ENCODE results near the gene HAUS3.

The HAUS3 gene

DNA sequence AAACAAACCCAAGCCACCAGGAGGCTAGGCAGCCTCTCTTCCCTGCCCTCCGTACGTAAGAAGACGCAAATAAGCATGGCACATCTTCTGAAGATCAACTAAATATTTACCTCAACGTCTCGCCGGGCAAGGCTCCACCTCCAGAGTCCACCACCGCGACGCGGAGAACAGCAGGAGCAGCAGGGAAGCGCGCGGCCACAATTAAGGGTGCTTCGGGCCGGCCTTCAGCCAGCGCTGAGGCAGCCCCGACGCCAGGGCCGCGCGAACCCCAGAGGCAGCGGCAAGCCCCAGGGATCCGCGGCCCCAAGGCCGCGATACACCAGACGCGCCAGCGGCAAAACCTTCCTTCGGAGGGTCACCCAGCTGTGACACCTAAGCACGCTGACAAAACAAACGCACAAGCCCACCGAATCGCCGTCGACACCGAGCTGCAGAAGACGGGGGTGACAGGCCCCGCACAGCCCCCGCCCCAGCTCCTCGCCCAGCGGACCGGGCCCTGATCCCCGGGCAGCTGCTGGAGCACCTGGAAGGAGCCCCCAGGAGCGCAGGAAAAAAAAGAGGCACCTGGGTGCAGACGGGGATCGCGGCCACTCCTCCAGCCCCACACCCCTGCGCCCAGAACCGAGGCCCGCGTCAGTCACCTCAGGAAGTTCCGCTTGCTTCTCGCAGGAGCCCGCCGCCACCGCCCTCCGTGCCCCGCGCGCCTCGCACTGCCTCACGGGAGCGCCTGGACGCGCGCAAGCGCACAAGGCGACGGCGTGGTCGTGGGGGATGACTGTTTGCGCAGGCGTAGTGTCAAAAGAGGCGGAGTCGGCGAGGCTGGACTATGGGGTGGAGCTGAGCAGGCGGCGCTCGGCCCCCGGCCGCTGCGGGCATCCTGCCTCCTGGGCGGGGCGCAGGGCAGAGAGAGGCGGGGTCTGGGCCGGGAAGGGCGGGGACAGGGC is at the start of gene HAUS3, which contains the start of gene POLN (continued):
- no peak for TF ChIP-seq ZNF704 (tag by site-specific recombination; IDR thresholded peaks at IDR 0.05)
- TF ChIP-seq ZNF248 (tag by site-specific recombination; IDR thresholded peaks at IDR 0.05), result no peak
- no peak for TF ChIP-seq ZNF292 (tag by site-specific recombination; IDR thresholded peaks at IDR 0.05; ENCODE audit: borderline replicate concordance, low read depth)
- no peak for TF ChIP-seq ZNF701 (tag by site-specific recombination; IDR thresholded peaks at IDR 0.05)
- TF ChIP-seq, protein P1, sequence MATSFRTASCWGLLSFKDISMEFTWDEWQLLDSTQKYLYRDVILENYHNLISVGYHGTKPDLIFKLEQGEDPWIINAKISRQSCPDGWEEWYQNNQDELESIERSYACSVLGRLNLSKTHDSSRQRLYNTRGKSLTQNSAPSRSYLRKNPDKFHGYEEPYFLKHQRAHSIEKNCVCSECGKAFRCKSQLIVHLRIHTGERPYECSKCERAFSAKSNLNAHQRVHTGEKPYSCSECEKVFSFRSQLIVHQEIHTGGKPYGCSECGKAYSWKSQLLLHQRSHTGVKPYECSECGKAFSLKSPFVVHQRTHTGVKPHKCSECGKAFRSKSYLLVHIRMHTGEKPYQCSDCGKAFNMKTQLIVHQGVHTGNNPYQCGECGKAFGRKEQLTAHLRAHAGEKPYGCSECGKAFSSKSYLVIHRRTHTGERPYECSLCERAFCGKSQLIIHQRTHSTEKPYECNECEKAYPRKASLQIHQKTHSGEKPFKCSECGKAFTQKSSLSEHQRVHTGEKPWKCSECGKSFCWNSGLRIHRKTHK (tag by site-specific recombination; IDR thresholded peaks at IDR 0.05), result no peak
- TF ChIP-seq, protein P2, sequence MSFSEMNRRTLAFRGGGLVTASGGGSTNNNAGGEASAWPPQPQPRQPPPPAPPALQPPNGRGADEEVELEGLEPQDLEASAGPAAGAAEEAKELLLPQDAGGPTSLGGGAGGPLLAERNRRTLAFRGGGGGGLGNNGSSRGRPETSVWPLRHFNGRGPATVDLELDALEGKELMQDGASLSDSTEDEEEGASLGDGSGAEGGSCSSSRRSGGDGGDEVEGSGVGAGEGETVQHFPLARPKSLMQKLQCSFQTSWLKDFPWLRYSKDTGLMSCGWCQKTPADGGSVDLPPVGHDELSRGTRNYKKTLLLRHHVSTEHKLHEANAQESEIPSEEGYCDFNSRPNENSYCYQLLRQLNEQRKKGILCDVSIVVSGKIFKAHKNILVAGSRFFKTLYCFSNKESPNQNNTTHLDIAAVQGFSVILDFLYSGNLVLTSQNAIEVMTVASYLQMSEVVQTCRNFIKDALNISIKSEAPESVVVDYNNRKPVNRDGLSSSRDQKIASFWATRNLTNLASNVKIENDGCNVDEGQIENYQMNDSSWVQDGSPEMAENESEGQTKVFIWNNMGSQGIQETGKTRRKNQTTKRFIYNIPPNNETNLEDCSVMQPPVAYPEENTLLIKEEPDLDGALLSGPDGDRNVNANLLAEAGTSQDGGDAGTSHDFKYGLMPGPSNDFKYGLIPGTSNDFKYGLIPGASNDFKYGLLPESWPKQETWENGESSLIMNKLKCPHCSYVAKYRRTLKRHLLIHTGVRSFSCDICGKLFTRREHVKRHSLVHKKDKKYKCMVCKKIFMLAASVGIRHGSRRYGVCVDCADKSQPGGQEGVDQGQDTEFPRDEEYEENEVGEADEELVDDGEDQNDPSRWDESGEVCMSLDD (tag by site-specific recombination; IDR thresholded peaks at IDR 0.05), result peak; percentile 81; the same call in 1 of the 2 replicates
- no peak for TF ChIP-seq ZNF211 (tag by site-specific recombination; IDR thresholded peaks at IDR 0.05; ENCODE audit: low read depth)
- TF ChIP-seq SCRT2 (tag by site-specific recombination; IDR thresholded peaks at IDR 0.05), result no peak
- no peak for TF ChIP-seq MZF1 (tag by site-specific recombination; IDR thresholded peaks at IDR 0.05; ENCODE audit: borderline replicate concordance)
- no peak for TF ChIP-seq ZNF623 (tag by site-specific recombination; IDR thresholded peaks at IDR 0.05)
- no peak for TF ChIP-seq ZNF548 (tag by site-specific recombination; IDR thresholded peaks at IDR 0.05)
- no peak for TF ChIP-seq OSR2 (tag by site-specific recombination; IDR thresholded peaks at IDR 0.05)
- no peak for TF ChIP-seq ZNF677 (tag by site-specific recombination; IDR thresholded peaks at IDR 0.05)
- no peak for TF ChIP-seq ZNF362 (tag by site-specific recombination; IDR thresholded peaks at IDR 0.05)
- peak; percentile 88 for TF ChIP-seq ZFP37 (tag by site-specific recombination; IDR thresholded peaks at IDR 0.05)
- TF ChIP-seq PRDM10 (tag by site-specific recombination; IDR thresholded peaks at IDR 0.05), result peak; percentile 98
- peak; percentile 57; the same call in 1 of the 2 replicates for TF ChIP-seq ZXDB (tag by site-specific recombination; IDR thresholded peaks at IDR 0.05)
- TF ChIP-seq, protein P3, sequence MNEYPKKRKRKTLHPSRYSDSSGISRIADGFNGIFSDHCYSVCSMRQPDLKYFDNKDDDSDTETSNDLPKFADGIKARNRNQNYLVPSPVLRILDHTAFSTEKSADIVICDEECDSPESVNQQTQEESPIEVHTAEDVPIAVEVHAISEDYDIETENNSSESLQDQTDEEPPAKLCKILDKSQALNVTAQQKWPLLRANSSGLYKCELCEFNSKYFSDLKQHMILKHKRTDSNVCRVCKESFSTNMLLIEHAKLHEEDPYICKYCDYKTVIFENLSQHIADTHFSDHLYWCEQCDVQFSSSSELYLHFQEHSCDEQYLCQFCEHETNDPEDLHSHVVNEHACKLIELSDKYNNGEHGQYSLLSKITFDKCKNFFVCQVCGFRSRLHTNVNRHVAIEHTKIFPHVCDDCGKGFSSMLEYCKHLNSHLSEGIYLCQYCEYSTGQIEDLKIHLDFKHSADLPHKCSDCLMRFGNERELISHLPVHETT (tag by site-specific recombination; IDR thresholded peaks at IDR 0.05), result no peak
- TF ChIP-seq ZNF830 (tag by site-specific recombination; IDR thresholded peaks at IDR 0.05; ENCODE audit: low read depth), result no peak
- no peak for TF ChIP-seq ZNF302 (tag by site-specific recombination; IDR thresholded peaks at IDR 0.05; ENCODE audit: low read depth)
- no peak for TF ChIP-seq FEZF1 (tag by site-specific recombination; IDR thresholded peaks at IDR 0.05)
- no peak for TF ChIP-seq ZNF146 (tag by site-specific recombination; IDR thresholded peaks at IDR 0.05)
- TF ChIP-seq ZBTB20 (tag by site-specific recombination; IDR thresholded peaks at IDR 0.05), result peak; percentile 69
- TF ChIP-seq ZSCAN16 (tag by site-specific recombination; IDR thresholded peaks at IDR 0.05), result no peak
- no peak for TF ChIP-seq ZNF133 (tag by site-specific recombination; IDR thresholded peaks at IDR 0.05)
- TF ChIP-seq ZBTB44 (tag by site-specific recombination; IDR thresholded peaks at IDR 0.05), result no peak

All from HEK293 (cell line).